Activated CD4-positive, CD25-positive, alpha-beta regulatory T cell treated with anti-CD3 and anti-CD28 coated beads, Interleukin-2, amount 50 U/mL, for 24 hours (primary cell): ENCODE data around the gene TMEM209.

Experiments
- ATAC-seq, 2 donors: fragments of 150-1000 bp; cut with Tn5 transposase; one replicate each; pipeline ENCODE4 v1.10.0; 2021; ENCODE audit warnings: mild to moderate bottlenecking in 1 of 2, moderate library complexity in 1 of 2

Gene TMEM209

GRCh38 chr7:130123501-130123900 lies 81.7 kb downstream of the TMEM209 start:
- no peak for ATAC-seq

GRCh38 chr7:130118801-130119200 lies 86.4 kb downstream of the TMEM209 start:
- no peak for ATAC-seq

GRCh38 chr7:130118294-130118693 lies 86.9 kb downstream of the TMEM209 start:
- no peak for ATAC-seq

- ATAC-seq, result no peak
These were observed 90.4 kb downstream of the TMEM209 start for GRCh38 chr7:130114776-130115175.
